Islet precursor cell (in vitro differentiated cells): ENCODE measurements around the gene DIAPH2.
A peak's percentile ranks its signal among the peaks of the same experiment; 100 is the strongest.
"Not testable (repeated sequence)": the region's sequence is repeated elsewhere in the genome, so short reads cannot be mapped to it uniquely, and the experiment has no call there.

ENCODE experiments used
- DNase-seq: peaks from one replicate; pipeline ENCODE4 v3.0.0-alpha.2; 2018

DIAPH2 gene

GRCh38 chrX:96684339-96685209 is at the start of gene DIAPH2:
Gene DIAPH2 (plus strand): TSS chrX:96684842.
- peak; percentile 95 for DNase-seq

- DNase-seq = no peak
Observed at GRCh38 chrX:96650023-96650422, 34.6 kb upstream of the DIAPH2 start.

GRCh38 chrX:96655947-96656623 is 28.6 kb upstream of the DIAPH2 start:
- DNase-seq = no peak

GRCh38 chrX:96682516-96682915 is 2.1 kb upstream of the DIAPH2 start:
- DNase-seq = no peak

GRCh38 chrX:96683997-96684338 is 674 bp upstream of the DIAPH2 start:
- no peak for DNase-seq

- DNase-seq = peak; percentile 71
Observed at GRCh38 chrX:96685210-96686099, 813 bp downstream of the DIAPH2 start.

GRCh38 chrX:96687776-96688175 is 3.1 kb downstream of the DIAPH2 start:
- DNase-seq = no peak

- DNase-seq = no peak
Observed at GRCh38 chrX:96688789-96689188, 4.1 kb downstream of the DIAPH2 start.

GRCh38 chrX:96689991-96690390 is 5.3 kb downstream of the DIAPH2 start:
- DNase-seq = no peak

- no peak for DNase-seq
Observed at GRCh38 chrX:96692454-96692853, 7.8 kb downstream of the DIAPH2 start.

- DNase-seq = no peak
Observed at GRCh38 chrX:96692890-96693289, 8.2 kb downstream of the DIAPH2 start.

- DNase-seq = no peak
Observed at GRCh38 chrX:96693407-96693806, 8.8 kb downstream of the DIAPH2 start.

- DNase-seq = no peak
Observed at GRCh38 chrX:96696462-96696861, 11.8 kb downstream of the DIAPH2 start.

GRCh38 chrX:96700625-96701024 is 16.0 kb downstream of the DIAPH2 start:
- DNase-seq = no peak

GRCh38 chrX:96703379-96703778 is 18.7 kb downstream of the DIAPH2 start:
- DNase-seq = no peak

- DNase-seq = peak; percentile 89
Observed at GRCh38 chrX:96703816-96704215, 19.2 kb downstream of the DIAPH2 start.

- no peak for DNase-seq
Observed at GRCh38 chrX:96704629-96705028, 20.0 kb downstream of the DIAPH2 start.

GRCh38 chrX:96705905-96706304 is 21.3 kb downstream of the DIAPH2 start:
- DNase-seq = no peak

- DNase-seq = no peak
Observed at GRCh38 chrX:96707804-96708203, 23.2 kb downstream of the DIAPH2 start.

GRCh38 chrX:96710031-96710430 is 25.4 kb downstream of the DIAPH2 start:
- no peak for DNase-seq

GRCh38 chrX:96713303-96713702 is 28.7 kb downstream of the DIAPH2 start:
- DNase-seq = no peak

GRCh38 chrX:96714393-96714792 is 29.8 kb downstream of the DIAPH2 start:
- DNase-seq = not testable (repeated sequence)

- DNase-seq = no peak
Observed at GRCh38 chrX:96715481-96715880, 30.8 kb downstream of the DIAPH2 start.
